ENCODE measurements around the gene CBX4.

DNA sequence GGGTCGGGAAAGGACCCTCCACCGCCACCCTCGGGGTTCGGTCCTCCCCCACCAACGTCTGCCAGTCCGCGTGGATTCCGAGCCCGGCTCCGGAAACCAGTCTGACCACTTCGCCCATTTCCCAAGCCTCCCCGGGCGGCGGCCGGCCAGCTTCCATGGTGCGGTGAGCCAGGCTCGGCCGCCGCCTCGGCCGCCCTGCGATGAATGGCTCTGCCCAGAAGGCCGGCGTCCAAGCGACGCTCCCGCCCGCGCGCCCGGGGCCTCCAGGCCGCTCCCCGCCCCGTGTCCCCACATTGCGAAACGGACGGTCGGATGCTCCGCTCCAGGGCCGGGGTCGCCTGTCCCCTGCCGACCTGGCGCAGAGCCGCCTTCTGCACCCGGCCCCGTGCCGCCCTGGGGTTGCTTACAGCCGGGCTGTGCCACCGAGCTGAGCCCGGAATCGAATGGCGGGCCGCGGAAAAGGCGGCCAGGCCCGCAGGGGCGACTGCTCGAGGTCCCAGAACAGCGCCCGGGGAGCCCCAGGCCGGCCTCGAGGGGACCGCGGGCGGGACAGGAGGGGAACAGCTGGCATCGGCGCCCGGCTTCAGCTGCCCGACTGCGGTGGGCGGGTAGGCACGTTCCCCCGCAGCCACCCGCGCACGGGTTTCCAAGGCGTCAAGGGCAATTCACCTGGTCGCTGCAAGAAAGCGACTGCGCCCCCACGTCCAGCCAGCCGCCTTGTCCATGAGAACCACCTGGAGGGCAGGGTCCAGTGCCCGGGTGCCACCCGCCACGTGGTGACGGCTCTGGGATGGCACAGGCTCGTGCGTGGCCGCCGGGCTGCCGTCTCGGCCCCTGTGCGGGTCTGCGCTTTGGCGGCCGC is 24.0 kb downstream of the CBX4 start:
- TF ChIP-seq SPI1 (IDR thresholded peaks at IDR 0.05; ENCODE audit: low read depth, low read length) (no peak), POLR2A (IDR thresholded peaks at IDR 0.05; ENCODE audit: low read depth, low read length) (no peak), POLR2AphosphoS5 (IDR thresholded peaks at IDR 0.05; ENCODE audit: low read depth, low read length) (no peak)

Measured in GM12891 (cell line).